ENCODE results near the gene SEC23B. TPM values are rescaled to one million over a fixed set of nuclear protein-coding genes. Genes with fewer than 3 reads are reported as not detected.

Gene SEC23B
- total and polyA plus RNA-seq, 2 of the 13 experiments (the other 11 are each of a cell fraction or from before 2014, with no cell fraction given), result 114 to 120 TPM

DNA sequence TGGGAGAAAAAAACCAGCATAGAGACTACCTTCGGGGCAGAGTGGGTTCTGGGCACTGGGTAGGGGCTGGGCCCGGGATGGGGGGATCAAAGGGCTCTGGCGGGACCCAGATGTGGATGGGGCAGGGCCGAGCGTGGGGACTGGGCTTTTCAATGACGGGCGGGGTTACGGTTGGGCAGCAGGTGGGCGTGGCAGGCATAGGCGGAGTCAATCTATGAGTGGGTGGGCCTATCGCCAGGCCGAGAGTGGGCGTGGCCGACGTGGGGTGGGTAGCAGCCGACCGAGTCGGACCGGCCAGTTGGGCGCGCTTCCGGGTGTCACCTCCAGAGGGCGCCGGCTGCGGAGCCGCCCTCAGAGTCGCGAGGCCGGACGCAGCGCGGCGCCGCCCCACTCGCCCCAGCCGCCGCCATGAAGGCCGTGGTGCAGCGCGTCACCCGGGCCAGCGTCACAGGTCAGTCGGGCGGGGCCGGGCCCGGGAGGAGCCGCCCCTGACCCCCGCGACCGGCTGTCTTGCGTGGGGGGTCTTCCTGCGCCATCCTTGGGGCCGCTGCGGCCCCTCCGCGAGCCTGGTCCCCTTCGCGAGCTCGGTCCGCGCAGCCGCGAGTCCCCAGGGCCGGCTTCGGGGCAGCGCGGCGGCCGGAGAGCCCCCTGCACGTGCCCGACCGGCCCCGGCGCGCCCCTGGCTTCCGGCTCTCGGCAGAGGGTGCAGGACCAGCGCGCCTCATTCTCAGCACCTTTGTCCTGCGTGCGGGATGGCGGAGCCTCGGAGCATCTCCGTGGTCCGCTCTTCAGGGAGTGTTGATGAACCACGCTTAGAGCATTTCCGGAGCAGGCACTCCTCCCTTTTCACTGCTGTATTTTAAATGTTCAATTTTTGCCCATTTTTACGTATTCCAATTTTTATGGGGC is 80.2 kb downstream of the SEC23B start, which contains the start of gene DTD1 (continued):
- TF ChIP-seq, protein P1, sequence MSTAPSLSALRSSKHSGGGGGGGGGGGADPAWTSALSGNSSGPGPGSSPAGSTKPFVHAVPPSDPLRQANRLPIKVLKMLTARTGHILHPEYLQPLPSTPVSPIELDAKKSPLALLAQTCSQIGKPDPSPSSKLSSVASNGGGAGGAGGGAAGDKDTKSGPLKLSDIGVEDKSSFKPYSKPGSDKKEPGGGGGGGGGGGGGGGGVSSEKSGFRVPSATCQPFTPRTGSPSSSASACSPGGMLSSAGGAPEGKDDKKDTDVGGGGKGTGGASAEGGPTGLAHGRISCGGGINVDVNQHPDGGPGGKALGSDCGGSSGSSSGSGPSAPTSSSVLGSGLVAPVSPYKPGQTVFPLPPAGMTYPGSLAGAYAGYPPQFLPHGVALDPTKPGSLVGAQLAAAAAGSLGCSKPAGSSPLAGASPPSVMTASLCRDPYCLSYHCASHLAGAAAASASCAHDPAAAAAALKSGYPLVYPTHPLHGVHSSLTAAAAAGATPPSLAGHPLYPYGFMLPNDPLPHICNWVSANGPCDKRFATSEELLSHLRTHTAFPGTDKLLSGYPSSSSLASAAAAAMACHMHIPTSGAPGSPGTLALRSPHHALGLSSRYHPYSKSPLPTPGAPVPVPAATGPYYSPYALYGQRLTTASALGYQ (CRISPR knock-in tag; IDR thresholded peaks at IDR 0.05), result peak; percentile 83
- TF ChIP-seq, protein P2, sequence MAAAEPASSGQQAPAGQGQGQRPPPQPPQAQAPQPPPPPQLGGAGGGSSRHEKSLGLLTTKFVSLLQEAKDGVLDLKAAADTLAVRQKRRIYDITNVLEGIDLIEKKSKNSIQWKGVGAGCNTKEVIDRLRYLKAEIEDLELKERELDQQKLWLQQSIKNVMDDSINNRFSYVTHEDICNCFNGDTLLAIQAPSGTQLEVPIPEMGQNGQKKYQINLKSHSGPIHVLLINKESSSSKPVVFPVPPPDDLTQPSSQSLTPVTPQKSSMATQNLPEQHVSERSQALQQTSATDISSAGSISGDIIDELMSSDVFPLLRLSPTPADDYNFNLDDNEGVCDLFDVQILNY (CRISPR knock-in tag; conservative IDR thresholded peaks at IDR 0.05), result peak; percentile 73
- TF ChIP-seq RFXAP (CRISPR knock-in tag; IDR thresholded peaks at IDR 0.05; ENCODE audit: borderline replicate concordance) (peak; percentile 69), KLF9 (CRISPR knock-in tag; IDR thresholded peaks at IDR 0.05; ENCODE audit: low read depth) (peak; percentile 98), PAF1 (CRISPR knock-in tag; IDR thresholded peaks at IDR 0.05) (no peak), SALL1 (CRISPR knock-in tag; IDR thresholded peaks at IDR 0.05) (peak; percentile 63), MZF1 (CRISPR knock-in tag; IDR thresholded peaks at IDR 0.05; ENCODE audit: borderline replicate concordance) (no peak), FOXK2 (IDR thresholded peaks at IDR 0.05) (no peak), AHR (CRISPR knock-in tag; IDR thresholded peaks at IDR 0.05) (peak; percentile 76; the same call in 1 of the 2 replicates), RAD21 (CRISPR knock-in tag; IDR thresholded peaks at IDR 0.05) (peak; percentile 88)
- TF ChIP-seq, protein P3, sequence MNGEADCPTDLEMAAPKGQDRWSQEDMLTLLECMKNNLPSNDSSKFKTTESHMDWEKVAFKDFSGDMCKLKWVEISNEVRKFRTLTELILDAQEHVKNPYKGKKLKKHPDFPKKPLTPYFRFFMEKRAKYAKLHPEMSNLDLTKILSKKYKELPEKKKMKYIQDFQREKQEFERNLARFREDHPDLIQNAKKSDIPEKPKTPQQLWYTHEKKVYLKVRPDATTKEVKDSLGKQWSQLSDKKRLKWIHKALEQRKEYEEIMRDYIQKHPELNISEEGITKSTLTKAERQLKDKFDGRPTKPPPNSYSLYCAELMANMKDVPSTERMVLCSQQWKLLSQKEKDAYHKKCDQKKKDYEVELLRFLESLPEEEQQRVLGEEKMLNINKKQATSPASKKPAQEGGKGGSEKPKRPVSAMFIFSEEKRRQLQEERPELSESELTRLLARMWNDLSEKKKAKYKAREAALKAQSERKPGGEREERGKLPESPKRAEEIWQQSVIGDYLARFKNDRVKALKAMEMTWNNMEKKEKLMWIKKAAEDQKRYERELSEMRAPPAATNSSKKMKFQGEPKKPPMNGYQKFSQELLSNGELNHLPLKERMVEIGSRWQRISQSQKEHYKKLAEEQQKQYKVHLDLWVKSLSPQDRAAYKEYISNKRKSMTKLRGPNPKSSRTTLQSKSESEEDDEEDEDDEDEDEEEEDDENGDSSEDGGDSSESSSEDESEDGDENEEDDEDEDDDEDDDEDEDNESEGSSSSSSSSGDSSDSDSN (CRISPR knock-in tag; IDR thresholded peaks at IDR 0.05), result peak; percentile 65
- TF ChIP-seq, protein P4, sequence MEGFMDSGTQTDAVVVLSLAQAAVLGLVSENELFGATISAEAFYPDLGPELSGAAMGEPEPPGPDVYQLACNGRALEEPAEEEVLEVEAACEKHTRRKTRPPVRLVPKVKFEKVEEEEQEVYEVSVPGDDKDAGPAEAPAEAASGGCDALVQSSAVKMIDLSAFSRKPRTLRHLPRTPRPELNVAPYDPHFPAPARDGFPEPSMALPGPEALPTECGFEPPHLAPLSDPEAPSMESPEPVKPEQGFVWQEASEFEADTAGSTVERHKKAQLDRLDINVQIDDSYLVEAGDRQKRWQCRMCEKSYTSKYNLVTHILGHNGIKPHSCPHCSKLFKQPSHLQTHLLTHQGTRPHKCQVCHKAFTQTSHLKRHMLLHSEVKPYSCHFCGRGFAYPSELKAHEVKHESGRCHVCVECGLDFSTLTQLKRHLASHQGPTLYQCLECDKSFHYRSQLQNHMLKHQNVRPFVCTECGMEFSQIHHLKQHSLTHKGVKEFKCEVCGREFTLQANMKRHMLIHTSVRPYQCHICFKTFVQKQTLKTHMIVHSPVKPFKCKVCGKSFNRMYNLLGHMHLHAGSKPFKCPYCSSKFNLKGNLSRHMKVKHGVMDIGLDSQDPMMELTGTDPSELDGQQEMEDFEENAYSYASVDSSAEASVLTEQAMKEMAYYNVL (CRISPR knock-in tag; IDR thresholded peaks at IDR 0.05; ENCODE audit: borderline replicate concordance), result no peak; the same call in 1 of the 2 replicates
- TF ChIP-seq, protein P5, sequence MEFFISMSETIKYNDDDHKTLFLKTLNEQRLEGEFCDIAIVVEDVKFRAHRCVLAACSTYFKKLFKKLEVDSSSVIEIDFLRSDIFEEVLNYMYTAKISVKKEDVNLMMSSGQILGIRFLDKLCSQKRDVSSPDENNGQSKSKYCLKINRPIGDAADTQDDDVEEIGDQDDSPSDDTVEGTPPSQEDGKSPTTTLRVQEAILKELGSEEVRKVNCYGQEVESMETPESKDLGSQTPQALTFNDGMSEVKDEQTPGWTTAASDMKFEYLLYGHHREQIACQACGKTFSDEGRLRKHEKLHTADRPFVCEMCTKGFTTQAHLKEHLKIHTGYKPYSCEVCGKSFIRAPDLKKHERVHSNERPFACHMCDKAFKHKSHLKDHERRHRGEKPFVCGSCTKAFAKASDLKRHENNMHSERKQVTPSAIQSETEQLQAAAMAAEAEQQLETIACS (CRISPR knock-in tag; IDR thresholded peaks at IDR 0.05), result peak; percentile 85
- TF ChIP-seq, protein P6, sequence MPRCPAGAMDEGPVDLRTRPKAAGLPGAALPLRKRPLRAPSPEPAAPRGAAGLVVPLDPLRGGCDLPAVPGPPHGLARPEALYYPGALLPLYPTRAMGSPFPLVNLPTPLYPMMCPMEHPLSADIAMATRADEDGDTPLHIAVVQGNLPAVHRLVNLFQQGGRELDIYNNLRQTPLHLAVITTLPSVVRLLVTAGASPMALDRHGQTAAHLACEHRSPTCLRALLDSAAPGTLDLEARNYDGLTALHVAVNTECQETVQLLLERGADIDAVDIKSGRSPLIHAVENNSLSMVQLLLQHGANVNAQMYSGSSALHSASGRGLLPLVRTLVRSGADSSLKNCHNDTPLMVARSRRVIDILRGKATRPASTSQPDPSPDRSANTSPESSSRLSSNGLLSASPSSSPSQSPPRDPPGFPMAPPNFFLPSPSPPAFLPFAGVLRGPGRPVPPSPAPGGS (CRISPR knock-in tag; IDR thresholded peaks at IDR 0.05), result peak; percentile 91; the same call in 1 of the 2 replicates
- TF ChIP-seq, protein P7, sequence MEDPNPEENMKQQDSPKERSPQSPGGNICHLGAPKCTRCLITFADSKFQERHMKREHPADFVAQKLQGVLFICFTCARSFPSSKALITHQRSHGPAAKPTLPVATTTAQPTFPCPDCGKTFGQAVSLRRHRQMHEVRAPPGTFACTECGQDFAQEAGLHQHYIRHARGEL (CRISPR knock-in tag; IDR thresholded peaks at IDR 0.05), result no peak
- TF ChIP-seq, protein P8, sequence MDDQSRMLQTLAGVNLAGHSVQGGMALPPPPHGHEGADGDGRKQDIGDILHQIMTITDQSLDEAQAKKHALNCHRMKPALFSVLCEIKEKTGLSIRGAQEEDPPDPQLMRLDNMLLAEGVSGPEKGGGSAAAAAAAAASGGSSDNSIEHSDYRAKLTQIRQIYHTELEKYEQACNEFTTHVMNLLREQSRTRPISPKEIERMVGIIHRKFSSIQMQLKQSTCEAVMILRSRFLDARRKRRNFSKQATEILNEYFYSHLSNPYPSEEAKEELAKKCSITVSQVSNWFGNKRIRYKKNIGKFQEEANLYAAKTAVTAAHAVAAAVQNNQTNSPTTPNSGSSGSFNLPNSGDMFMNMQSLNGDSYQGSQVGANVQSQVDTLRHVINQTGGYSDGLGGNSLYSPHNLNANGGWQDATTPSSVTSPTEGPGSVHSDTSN (CRISPR knock-in tag; IDR thresholded peaks at IDR 0.05; ENCODE audit: borderline replicate concordance), result peak; percentile 57; the same call in 1 of the 2 replicates
